K562 (cell line): ENCODE data around the gene CACNA1C.

ENCODE experiments used
- CHD2 ChIP-seq: IDR thresholded peaks from 2 replicates; pipeline ENCODE4 v1.6.1; 2011; ENCODE audit warnings: low read depth, low read length
- MAFF ChIP-seq: IDR thresholded peaks from 2 replicates; pipeline ENCODE4 v1.6.1; 2012; ENCODE audit warnings: low read length, improper control_type of control experiment
- PRMT5 ChIP-seq: sonication (generic); formaldehyde crosslinking; IDR thresholded peaks from 2 replicates; pipeline ENCODE4 v1.5.0; 2020; ENCODE audit warnings: missing genetic modification reagents
- PTBP1 ChIP-seq: fragments of 200-400 bp; formaldehyde crosslinking; IDR thresholded peaks from 2 replicates; pipeline ENCODE4 v1.6.1; 2017; ENCODE audit warnings: low read depth, low read length
- TF ChIP-seq, protein P1 (sequence below): fragments of 450-650 bp; conservative IDR thresholded peaks from 2 replicates; pipeline ENCODE4 v1.6.1; 2016; ENCODE audit warnings: missing genetic modification characterization, low read depth, mild to moderate bottlenecking, missing compliant biosample characterization, moderate library complexity

DNA sequence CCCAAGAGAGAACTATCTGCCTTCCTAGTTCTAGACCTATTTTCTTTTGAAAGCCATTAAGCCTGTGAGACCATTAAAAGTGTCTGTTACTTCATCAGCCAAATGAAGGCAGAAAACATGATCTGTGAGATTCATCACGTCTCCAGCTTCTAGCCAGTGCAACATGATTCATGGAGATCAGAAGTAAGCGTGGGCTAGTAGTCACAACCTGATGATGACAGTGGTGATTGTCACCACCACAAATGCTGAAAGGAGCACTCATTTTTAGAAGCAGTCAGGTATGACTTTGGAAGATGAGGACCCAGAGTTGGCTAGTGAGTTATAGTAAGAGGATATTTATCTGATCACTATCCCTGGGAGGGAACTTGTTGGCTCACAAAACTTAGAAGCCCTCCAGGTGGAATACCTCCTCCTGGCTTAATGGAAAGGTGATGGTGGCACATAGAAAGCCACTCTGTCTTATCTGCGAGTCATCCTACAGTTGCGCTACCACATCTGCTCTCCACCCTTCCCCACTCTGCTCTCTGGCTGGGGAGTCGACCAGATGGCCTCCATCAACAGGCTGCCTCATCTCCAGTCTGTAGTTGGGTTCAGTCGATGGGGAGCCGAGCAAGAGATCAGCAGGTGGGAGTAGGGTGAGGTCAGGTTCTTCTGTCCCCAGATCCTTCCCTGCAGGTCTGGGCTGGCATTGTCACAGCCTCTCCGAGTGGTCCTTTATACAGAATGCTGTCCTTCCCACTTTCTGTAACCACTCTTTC, 424.4 kb downstream of the CACNA1C start:
- TF ChIP-seq, protein P1, sequence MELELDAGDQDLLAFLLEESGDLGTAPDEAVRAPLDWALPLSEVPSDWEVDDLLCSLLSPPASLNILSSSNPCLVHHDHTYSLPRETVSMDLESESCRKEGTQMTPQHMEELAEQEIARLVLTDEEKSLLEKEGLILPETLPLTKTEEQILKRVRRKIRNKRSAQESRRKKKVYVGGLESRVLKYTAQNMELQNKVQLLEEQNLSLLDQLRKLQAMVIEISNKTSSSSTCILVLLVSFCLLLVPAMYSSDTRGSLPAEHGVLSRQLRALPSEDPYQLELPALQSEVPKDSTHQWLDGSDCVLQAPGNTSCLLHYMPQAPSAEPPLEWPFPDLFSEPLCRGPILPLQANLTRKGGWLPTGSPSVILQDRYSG: no peak
- TF ChIP-seq PTBP1: no peak
- TF ChIP-seq PRMT5 (CRISPR knock-in tag): no peak
- TF ChIP-seq CHD2: no peak
- no peak for TF ChIP-seq MAFF
